Activated naive CD8-positive, alpha-beta T cell treated with anti-CD3 and anti-CD28 coated beads for 36 hours (primary cell): ENCODE data around the gene HDDC2. TPM values are rescaled to one million over a fixed set of nuclear protein-coding genes. Genes with fewer than 3 reads are reported as not detected.

Experiments
- total RNA-seq, 2 experiments: library from RNA; stranded (reverse); gene quantifications; one replicate each; pipeline ENCODE4 v1.2.3, GENCODE V29; 2021

Gene HDDC2
- total RNA-seq, 2 experiments from 2014 or later, result 130 to 131 TPM

Other genes starting within 250 kb of the HDDC2 start
- gene TPD52L1, start 148.2 kb downstream of the HDDC2 start, total RNA-seq, result under 1 TPM; 0.40 to 0.87 TPM